ENCODE measurements around the gene BDH2. TPM values are rescaled to one million over a fixed set of nuclear protein-coding genes. Genes with fewer than 3 reads are reported as not detected.
A peak's percentile ranks its signal among the peaks of the same experiment; 100 is the strongest.

The BDH2 gene
- polyA plus RNA-seq, 1 of the 3 experiments (the other 2 are of a cell fraction) = 57.8 TPM

GRCh38 chr4:103052779-103053178 lies 46.9 kb downstream of the BDH2 start:
- Histone ChIP-seq H3K9me2 (no peaks in the 10 kb centered on the region), H3K36me3 (replicated peaks in 1 of 2; ENCODE audit: control insufficient read depth in 1 of 2, insufficient read depth in 2 of 2, low read length in 1 of 2) (peaks cover 8 to 25% of the 10 kb centered on the region in 2 experiments), H3K4me1 (ENCODE audit: control insufficient read depth in 1 of 2, insufficient read depth in 2 of 2, low read depth in 1 of 2, low read length in 1 of 2) (peaks cover 0 to 6% of the 10 kb centered on the region in 2 experiments; a peak in 2 of 4 replicates), H3K4me2 (no peak overlapping the region), H3K4me3 (ENCODE audit: low read depth in 2 of 2, low read length in 1 of 2) (no peak overlapping the region), H3K9ac (no peak overlapping the region), H3K27me3 (ENCODE audit: insufficient read depth) (no peaks in the 10 kb centered on the region), H3K79me2 (ENCODE audit: insufficient read depth) (no peaks in the 10 kb centered on the region), H3K9me3 (no peaks in the 10 kb centered on the region), H3K27ac (ENCODE audit: low read depth in 2 of 2, low read length in 1 of 2) (peak overlapping the region in 1 of 2 experiments; percentile 6; a peak in 1 of 4 replicates), H4K20me1 (ENCODE audit: insufficient read depth) (no peaks in the 10 kb centered on the region), H3F3A (replicated peaks; ENCODE audit: insufficient read depth) (no peaks in the 10 kb centered on the region), H2AFZ (ENCODE audit: low read depth) (no peak overlapping the region)
- POLR2A ChIA-PET = no interaction called here
- TF ChIP-seq TEAD4 (IDR thresholded peaks at IDR 0.05; ENCODE audit: borderline replicate concordance, insufficient read depth) (no peak), YY1 (IDR thresholded peaks at IDR 0.05; ENCODE audit: low read depth) (no peak), RAD21 (IDR thresholded peaks at IDR 0.05; ENCODE audit: low read length) (peak; percentile 8; the same call in 1 of the 2 replicates), FOXJ3 (CRISPR knock-in tag; IDR thresholded peaks at IDR 0.05) (no peak), MXI1 (IDR thresholded peaks at IDR 0.05; ENCODE audit: low read depth, low read length) (peak; percentile 59; the same call in 1 of the 2 replicates), EP300 (IDR thresholded peaks at IDR 0.05; ENCODE audit: borderline replicate concordance in 1 of 2, low read depth in 1 of 2, low read length in 1 of 2) (peak in 1 of 2 experiments; percentile 40; a peak in 1 of 4 replicates)
- 84% methylated on average over 3 of the region's 3 CpGs for WGBS (ENCODE audit: low lambda C conversion rate)
- peak; percentile 55 for DNase-seq
- CTCF ChIA-PET = interaction anchor here (1.0 to 1.2 kb wide), 5 partner anchors 11 to 47 kb away, joined by 3 to 6 read pairs (median 3); partner anchors contain the start of gene BDH2

- POLR2A ChIA-PET = no interaction called here
- H2AFZ ChIP-seq (ENCODE audit: low read depth) = no peak overlapping the region
- H3K9me2 ChIP-seq = no peaks in the 10 kb centered on the region
- CTCF ChIA-PET = interaction anchor here (1.0 to 1.2 kb wide), 4 partner anchors 10 to 48 kb away, joined by 3 to 6 read pairs (median 4); partner anchors contain the start of gene BDH2
- no peaks in the 10 kb centered on the region for H3K79me2 ChIP-seq (ENCODE audit: insufficient read depth)
- H3K27me3 ChIP-seq (ENCODE audit: insufficient read depth) = no peaks in the 10 kb centered on the region
- H3K9ac ChIP-seq = no peak overlapping the region
- H4K20me1 ChIP-seq (ENCODE audit: insufficient read depth) = no peaks in the 10 kb centered on the region
- DNase-seq = no peak
- no peak overlapping the region for H3K4me3 ChIP-seq (ENCODE audit: low read depth in 2 of 2, low read length in 1 of 2)
- no peaks in the 10 kb centered on the region for H3K9me3 ChIP-seq
- peaks cover 0 to 6% of the 10 kb centered on the region in 2 experiments; a peak in 2 of 4 replicates for H3K4me1 ChIP-seq (ENCODE audit: control insufficient read depth in 1 of 2, insufficient read depth in 2 of 2, low read depth in 1 of 2, low read length in 1 of 2)
- no peak for TF ChIP-seq RFX5 (IDR thresholded peaks at IDR 0.05; ENCODE audit: low read length)
- TF ChIP-seq MXI1 (IDR thresholded peaks at IDR 0.05; ENCODE audit: low read depth, low read length) = no peak
- TF ChIP-seq YY1 (IDR thresholded peaks at IDR 0.05; ENCODE audit: low read depth) = no peak
- no peak for TF ChIP-seq TEAD4 (IDR thresholded peaks at IDR 0.05; ENCODE audit: borderline replicate concordance, insufficient read depth)
- no peak for TF ChIP-seq SIN3A (IDR thresholded peaks at IDR 0.05; ENCODE audit: borderline replicate concordance, low read depth, low read length)
- no peak for TF ChIP-seq NRF1 (IDR thresholded peaks at IDR 0.05; ENCODE audit: low read depth, low read length)
- TF ChIP-seq NFIC (IDR thresholded peaks at IDR 0.05; ENCODE audit: borderline replicate concordance) = no peak
- no peak for TF ChIP-seq EP300 (IDR thresholded peaks at IDR 0.05; ENCODE audit: borderline replicate concordance in 1 of 2, low read depth in 1 of 2, low read length in 1 of 2)
- no peak for TF ChIP-seq FOXM1 (IDR thresholded peaks at IDR 0.05; ENCODE audit: low read depth)
- no peak for TF ChIP-seq ZBTB33 (IDR thresholded peaks at IDR 0.05; ENCODE audit: borderline replicate concordance, low read depth)
- TF ChIP-seq TCF12 (IDR thresholded peaks at IDR 0.05) = no peak
- TF ChIP-seq EZH2phosphoT487 (IDR thresholded peaks at IDR 0.05; ENCODE audit: borderline replicate concordance, low read depth) = no peak
- TF ChIP-seq USF2 (IDR thresholded peaks at IDR 0.05; ENCODE audit: borderline replicate concordance, low read depth, low read length) = no peak
- no peak for TF ChIP-seq FOXJ3 (CRISPR knock-in tag; IDR thresholded peaks at IDR 0.05)
- TF ChIP-seq RXRA (IDR thresholded peaks at IDR 0.05; ENCODE audit: borderline replicate concordance, low read depth) = no peak
- no peak for TF ChIP-seq POLR2AphosphoS5 (IDR thresholded peaks at IDR 0.05; ENCODE audit: low read depth, low read length)
- TF ChIP-seq CTCF (IDR thresholded peaks at IDR 0.05) = no peak
- WGBS (ENCODE audit: low lambda C conversion rate) = 96% methylated on average over 3 of the region's 3 CpGs
- H3F3A ChIP-seq (replicated peaks; ENCODE audit: insufficient read depth) = no peaks in the 10 kb centered on the region
- no peak overlapping the region for H3K27ac ChIP-seq (ENCODE audit: low read depth in 2 of 2, low read length in 1 of 2)
- no peak overlapping the region for H3K4me2 ChIP-seq
- peaks cover 8 to 27% of the 10 kb centered on the region in 2 experiments for H3K36me3 ChIP-seq (replicated peaks in 1 of 2; ENCODE audit: control insufficient read depth in 1 of 2, insufficient read depth in 2 of 2, low read length in 1 of 2)
Measured at GRCh38 chr4:103052145-103052544, 47.5 kb downstream of the BDH2 start.

Data from SK-N-SH (cell line).